ENCODE measurements around the gene ADM5.

The ADM5 gene

GRCh38 chr19:49692147-49692506, 2.7 kb downstream of the ADM5 start:
- H3K4me3 ChIP-seq (ENCODE audit: low read length), result peak overlapping the region; percentile 68
- no peak for TF ChIP-seq CTCF (conservative IDR thresholded peaks at IDR 0.05; ENCODE audit: low read depth, low read length)
- no peak for DNase-seq (ENCODE audit: low read depth)

GRCh38 chr19:49696115-49696514, 6.7 kb downstream of the ADM5 start:
- no peak overlapping the region for H3K4me3 ChIP-seq (ENCODE audit: low read length)
- no peak for DNase-seq (ENCODE audit: low read depth)
- TF ChIP-seq CTCF (conservative IDR thresholded peaks at IDR 0.05; ENCODE audit: low read depth, low read length), result no peak

GRCh38 chr19:49696865-49697264, 7.5 kb downstream of the ADM5 start:
- TF ChIP-seq CTCF (conservative IDR thresholded peaks at IDR 0.05; ENCODE audit: low read depth, low read length), result no peak
- H3K4me3 ChIP-seq (ENCODE audit: low read length), result no peak overlapping the region
- DNase-seq (ENCODE audit: low read depth), result no peak

GRCh38 chr19:49699364-49699763, 10.0 kb downstream of the ADM5 start:
- no peak for TF ChIP-seq CTCF (conservative IDR thresholded peaks at IDR 0.05; ENCODE audit: low read depth, low read length)
- H3K4me3 ChIP-seq (ENCODE audit: low read length), result no peak overlapping the region
- no peak for DNase-seq (ENCODE audit: low read depth)

- H3K4me3 ChIP-seq (ENCODE audit: low read length), result no peak overlapping the region
- DNase-seq (ENCODE audit: low read depth), result no peak
- no peak for TF ChIP-seq CTCF (conservative IDR thresholded peaks at IDR 0.05; ENCODE audit: low read depth, low read length)
Observed at GRCh38 chr19:49700563-49700962, 11.2 kb downstream of the ADM5 start.

- no peak for TF ChIP-seq CTCF (conservative IDR thresholded peaks at IDR 0.05; ENCODE audit: low read depth, low read length)
- H3K4me3 ChIP-seq (ENCODE audit: low read length), result no peak overlapping the region
- DNase-seq (ENCODE audit: low read depth), result no peak
Observed at GRCh38 chr19:49701271-49701786, 11.9 kb downstream of the ADM5 start.

GRCh38 chr19:49704888-49705642, 15.7 kb downstream of the ADM5 start:
- DNase-seq (ENCODE audit: low read depth), result no peak
- no peak for TF ChIP-seq CTCF (conservative IDR thresholded peaks at IDR 0.05; ENCODE audit: low read depth, low read length)
- H3K4me3 ChIP-seq (ENCODE audit: low read length), result no peak overlapping the region
